WTC11 (cell line): Measurements from ENCODE around the gene RGS7. TPM values are rescaled to one million over a fixed set of nuclear protein-coding genes. Genes with fewer than 3 reads are reported as not detected.
"Not testable (repeated sequence)": the region's sequence is repeated elsewhere in the genome, so short reads cannot be mapped to it uniquely, and the experiment has no call there.

Source experiments
- ATAC-seq: fragments of 200-7000 bp; cut with Tn5 transposase; 2 replicates; pipeline ENCODE4 v1.10.0; 2021; ENCODE audit warnings: mild to moderate bottlenecking, moderate library complexity
- CTCF ChIA-PET: fragments of 300-600 bp; sonication (Branson Sonifier 250); formaldehyde crosslinking; loops from one replicate; lab custom pipeline; 2021; ENCODE audit warnings: antibody characterized with exemption; lab: Charles Lee
- POLR2A ChIA-PET: fragments of 350-600 bp; sonication (Branson Sonifier 250); formaldehyde crosslinking; loops from one replicate; lab custom pipeline; 2021; ENCODE audit warnings: antibody characterized with exemption; lab: Charles Lee
- DNase-seq: peaks from one replicate; pipeline ENCODE4 v3.0.0; 2021; ENCODE audit warnings: low spot score
- H3K27ac Mint-ChIP-seq: 2 replicates; pipeline ENCODE4 v1.8.0; 2021; ENCODE audit warnings: mixed read lengths
- H3K27me3 Mint-ChIP-seq: 2 replicates; pipeline ENCODE4 v1.8.0; 2021; ENCODE audit warnings: low read depth, mild to moderate bottlenecking, moderate library complexity, mixed read lengths
- H3K36me3 Mint-ChIP-seq: 2 replicates; pipeline ENCODE4 v1.8.0; 2021; ENCODE audit warnings: mixed read lengths
- H3K4me1 Mint-ChIP-seq: 2 replicates; pipeline ENCODE4 v1.8.0; 2022; ENCODE audit warnings: mixed read lengths
- H3K4me3 Mint-ChIP-seq: 2 replicates; pipeline ENCODE4 v1.8.0; 2021; ENCODE audit warnings: mild to moderate bottlenecking, moderate library complexity, mixed read lengths
- H3K9me3 Mint-ChIP-seq: 2 replicates; pipeline ENCODE4 v1.8.0; 2021; ENCODE audit warnings: mixed read lengths
- AFF4 ChIP-seq: sonication (generic); formaldehyde crosslinking; IDR thresholded peaks from 2 replicates; pipeline ENCODE4 v1.8.1; 2023; ENCODE audit warnings: mild to moderate bottlenecking, missing genetic modification reagents, borderline replicate concordance
- CDX4 ChIP-seq: fragments of 250-450 bp; sonication (Bioruptor Pico); IDR thresholded peaks from 2 replicates; pipeline ENCODE4 v1.9.0; 2021; ENCODE audit warnings: moderate library complexity, mild to moderate bottlenecking, inconsistent platforms, borderline replicate concordance
- ESRRA ChIP-seq: sonication (generic); formaldehyde crosslinking; IDR thresholded peaks from 2 replicates; pipeline ENCODE4 v1.8.1; 2022; ENCODE audit warnings: mild to moderate bottlenecking, missing genetic modification reagents, borderline replicate concordance
- FOXP1 ChIP-seq: sonication (generic); formaldehyde crosslinking; IDR thresholded peaks from 2 replicates; pipeline ENCODE4 v1.8.0; 2022; ENCODE audit warnings: missing genetic modification reagents, mild to moderate bottlenecking, moderate library complexity, borderline replicate concordance
- GTF2I ChIP-seq: fragments of 250-450 bp; sonication (Bioruptor Pico); conservative IDR thresholded peaks from 2 replicates; pipeline ENCODE4 v1.4.0; 2021; ENCODE audit warnings: mild to moderate bottlenecking
- HMGXB4 ChIP-seq: sonication (generic); formaldehyde crosslinking; IDR thresholded peaks from 2 replicates; pipeline ENCODE4 v1.8.1; 2023; ENCODE audit warnings: mild to moderate bottlenecking, moderate library complexity, missing genetic modification reagents
- IRF1 ChIP-seq: sonication (generic); formaldehyde crosslinking; IDR thresholded peaks from 2 replicates; pipeline ENCODE4 v1.8.0; 2023; ENCODE audit warnings: missing genetic modification reagents
- KAT7 ChIP-seq: sonication (generic); formaldehyde crosslinking; IDR thresholded peaks from 2 replicates; pipeline ENCODE4 v1.8.1; 2023; ENCODE audit warnings: missing genetic modification reagents, mild to moderate bottlenecking, borderline replicate concordance
- MAX ChIP-seq: sonication (generic); formaldehyde crosslinking; IDR thresholded peaks from 2 replicates; pipeline ENCODE4 v1.8.0; 2022; ENCODE audit warnings: mild to moderate bottlenecking, missing genetic modification reagents
- PREB ChIP-seq: sonication (generic); formaldehyde crosslinking; IDR thresholded peaks from 2 replicates; pipeline ENCODE4 v1.8.1; 2022; ENCODE audit warnings: mild to moderate bottlenecking, missing genetic modification reagents, moderate library complexity, borderline replicate concordance
- SMAD3 ChIP-seq: sonication (generic); formaldehyde crosslinking; IDR thresholded peaks from 2 replicates; pipeline ENCODE4 v1.8.0; 2022; ENCODE audit warnings: missing genetic modification reagents, mild to moderate bottlenecking, borderline replicate concordance
- SMAD4 ChIP-seq: sonication (generic); formaldehyde crosslinking; IDR thresholded peaks from 2 replicates; pipeline ENCODE4 v1.8.0; 2022; ENCODE audit warnings: mild to moderate bottlenecking, missing genetic modification reagents
- SP1 ChIP-seq: sonication (generic); formaldehyde crosslinking; conservative IDR thresholded peaks from 2 replicates; pipeline ENCODE4 v1.8.1; 2022; ENCODE audit warnings: missing genetic modification reagents
- TCF7 ChIP-seq: sonication (generic); formaldehyde crosslinking; IDR thresholded peaks from 2 replicates; pipeline ENCODE4 v1.8.0; 2022; ENCODE audit warnings: mild to moderate bottlenecking, low read depth, missing genetic modification reagents, moderate library complexity
- ZMAT4 ChIP-seq: fragments of 250-450 bp; sonication (Bioruptor Pico); IDR thresholded peaks from 2 replicates; pipeline ENCODE4 v1.9.0; 2021; ENCODE audit warnings: mild to moderate bottlenecking
- ZNF121 ChIP-seq: sonication (generic); formaldehyde crosslinking; IDR thresholded peaks from 2 replicates; pipeline ENCODE4 v1.8.0; 2023; ENCODE audit warnings: missing genetic modification reagents
- ZNF219 ChIP-seq: sonication (generic); formaldehyde crosslinking; IDR thresholded peaks from 2 replicates; pipeline ENCODE4 v1.8.0; 2023; ENCODE audit warnings: missing genetic modification reagents, mild to moderate bottlenecking, borderline replicate concordance
- ZNF317 ChIP-seq: sonication (generic); formaldehyde crosslinking; IDR thresholded peaks from 2 replicates; pipeline ENCODE4 v1.8.1; 2023; ENCODE audit warnings: low read depth, mild to moderate bottlenecking, moderate library complexity, missing genetic modification reagents, borderline replicate concordance
- ZNF416 ChIP-seq: fragments of 250-450 bp; sonication (Bioruptor Pico); IDR thresholded peaks from 2 replicates; pipeline ENCODE4 v1.9.0; 2021; ENCODE audit warnings: mild to moderate bottlenecking, inconsistent platforms
- ZNF512 ChIP-seq: sonication (generic); formaldehyde crosslinking; IDR thresholded peaks from 2 replicates; pipeline ENCODE4 v1.8.1; 2022; ENCODE audit warnings: missing genetic modification reagents, borderline replicate concordance
- total RNA-seq: library from RNA; stranded (reverse); gene quantifications from 3 replicates; pipeline ENCODE4 v1.2.3, GENCODE V29; 2021

RGS7 gene
- total RNA-seq, 1 experiment from 2014 or later = 1.2 TPM

- peaks cover 23% of the 10 kb centered on the region for H3K4me1 Mint-ChIP-seq
- not testable (repeated sequence) for H3K27ac Mint-ChIP-seq
These were observed 136.1 kb downstream of the RGS7 start for GRCh38 chr1:241220913-241221312.

GRCh38 chr1:241219449-241219848 is 137.6 kb downstream of the RGS7 start:
- TF ChIP-seq KAT7 (no peak), PREB (CRISPR knock-in tag) (no peak), SMAD3 (CRISPR knock-in tag) (no peak)
- H3K9me3 Mint-ChIP-seq = peaks cover 34% of the 10 kb centered on the region
- no peak overlapping the region for H3K4me3 Mint-ChIP-seq
- H3K27me3 Mint-ChIP-seq = no peaks in the 10 kb centered on the region
- peaks cover 27% of the 10 kb centered on the region for H3K4me1 Mint-ChIP-seq
- POLR2A ChIA-PET = no interaction called here
- no peak for DNase-seq
- peak overlapping the region; percentile 42; the same call in 1 of the 2 replicates for H3K27ac Mint-ChIP-seq
- CTCF ChIA-PET = no interaction called here
- peak; percentile 60 for ATAC-seq
- H3K36me3 Mint-ChIP-seq = peaks cover 10% of the 10 kb centered on the region; the same call in 1 of the 2 replicates

More at GRCh38 chr1:241220913-241221312, 136.1 kb downstream of the RGS7 start:
- ATAC-seq, DNase-seq, H3K27me3 Mint-ChIP-seq, POLR2A ChIA-PET, CTCF ChIA-PET, H3K4me3 Mint-ChIP-seq: not testable (repeated sequence)
- Mint-ChIP-seq H3K9me3 (peaks cover 36% of the 10 kb centered on the region), H3K36me3 (peaks cover 10% of the 10 kb centered on the region; the same call in 1 of the 2 replicates)
- 0 out of 2 replicates have a peak, but pooled peaks have one; percentile 21 for TF ChIP-seq ZNF512

GRCh38 chr1:241217516-241217915 is 139.5 kb downstream of the RGS7 start:
- POLR2A ChIA-PET = no interaction called here
- TF ChIP-seq PREB (CRISPR knock-in tag) = no peak
- no peak for TF ChIP-seq FOXP1 (CRISPR knock-in tag)
- no peak for TF ChIP-seq ESRRA (CRISPR knock-in tag)
- TF ChIP-seq ZNF416 (CRISPR knock-in tag) = no peak
- TF ChIP-seq ZNF219 (CRISPR knock-in tag) = no peak
- TF ChIP-seq HMGXB4 (CRISPR knock-in tag) = no peak
- TF ChIP-seq MAX (CRISPR knock-in tag) = no peak
- no peak for TF ChIP-seq CDX4
- TF ChIP-seq SP1 = no peak
- TF ChIP-seq ZNF317 (CRISPR knock-in tag) = no peak
- TF ChIP-seq GTF2I (CRISPR knock-in tag) = no peak
- TF ChIP-seq ZNF121 (CRISPR knock-in tag) = no peak
- no peak for TF ChIP-seq TCF7 (CRISPR knock-in tag)
- TF ChIP-seq AFF4 (CRISPR knock-in tag) = no peak
- TF ChIP-seq SMAD4 (CRISPR knock-in tag) = no peak
- no peak for TF ChIP-seq ZMAT4
- no peak for TF ChIP-seq IRF1

More at GRCh38 chr1:241217516-241217915, 139.5 kb downstream of the RGS7 start:
- DNase-seq (no peak), ATAC-seq (no peak)
- Mint-ChIP-seq H3K36me3 (0 out of 2 replicates have a peak, but pooled peaks cover 3% of the 10 kb centered on the region), H3K27me3 (no peaks in the 10 kb centered on the region), H3K27ac (no peak overlapping the region), H3K4me3 (no peak overlapping the region), H3K9me3 (peaks cover 22% of the 10 kb centered on the region), H3K4me1 (peaks cover 27% of the 10 kb centered on the region)
- CTCF ChIA-PET = no interaction called here
